NOMO-1 treated with dmso at 0.1 percent for 144 hours (cell line): Measurements from ENCODE around the gene ARMH1.
"Not testable (repeated sequence)": the region's sequence is repeated elsewhere in the genome, so short reads cannot be mapped to it uniquely, and the experiment has no call there.

Source experiments
- DNase-seq: peaks from one replicate; lab custom pipeline; 2025; ENCODE audit not compliant: unreplicated experiment; lab: John Stamatoyannopoulos, UW

ARMH1 gene

DNA sequence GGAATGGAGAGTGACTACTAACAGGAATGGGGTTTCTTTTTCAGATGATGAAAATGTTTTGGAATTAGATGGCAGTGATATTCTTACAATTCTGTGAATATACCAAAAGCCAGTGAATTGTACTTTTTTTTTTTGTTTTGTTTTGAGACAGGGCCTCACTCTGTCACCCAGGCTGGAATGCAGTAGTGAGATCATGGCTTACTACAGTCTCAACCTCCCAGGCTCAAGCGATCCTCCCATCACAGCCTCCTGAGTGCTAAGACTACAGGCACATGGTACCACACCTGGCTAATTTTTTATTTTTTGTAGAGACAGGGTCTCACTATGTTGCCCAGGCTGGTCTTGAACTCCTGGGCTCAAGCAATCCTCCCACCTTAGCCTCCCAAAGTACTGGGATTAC lies 7.8 kb upstream of the ARMH1 start:
- not testable (repeated sequence) for DNase-seq

GRCh38 chr1:44670751-44671640 lies 3.5 kb upstream of the ARMH1 start:
- DNase-seq: no peak

DNA sequence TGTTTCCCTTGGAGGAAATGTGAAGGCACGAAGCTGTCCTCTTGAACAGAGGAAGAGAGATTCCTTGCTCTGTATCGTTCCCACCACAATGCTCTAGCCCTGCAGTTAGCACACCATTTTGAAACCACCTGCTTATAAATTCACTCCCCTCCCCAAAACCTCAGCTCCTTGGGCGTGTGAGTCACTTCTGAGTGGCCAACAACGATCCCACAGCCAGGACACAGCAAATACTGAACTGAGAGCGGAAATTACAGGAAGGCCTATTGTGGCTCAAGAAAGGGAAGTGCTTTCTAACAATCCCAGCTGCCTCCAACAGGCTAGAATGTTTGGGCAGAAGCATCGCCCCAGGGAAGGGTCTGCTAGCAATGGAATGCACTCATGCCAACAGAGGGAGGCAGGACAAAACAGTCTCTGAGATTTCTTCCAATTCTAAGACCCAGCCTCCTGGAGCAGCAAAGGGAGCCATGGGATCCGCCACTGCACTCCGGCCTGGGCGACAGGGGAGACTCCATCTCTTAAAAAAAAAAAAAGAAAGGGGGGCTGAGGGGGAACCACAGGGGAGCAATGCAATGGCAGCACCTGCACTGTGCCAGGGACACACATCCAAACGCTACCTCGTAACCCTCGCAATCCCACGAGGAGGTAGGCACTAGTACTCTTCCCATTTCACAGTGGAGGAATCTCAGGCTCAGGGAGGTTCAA lies 2.1 kb upstream of the ARMH1 start:
- peak; percentile 99 for DNase-seq

DNA sequence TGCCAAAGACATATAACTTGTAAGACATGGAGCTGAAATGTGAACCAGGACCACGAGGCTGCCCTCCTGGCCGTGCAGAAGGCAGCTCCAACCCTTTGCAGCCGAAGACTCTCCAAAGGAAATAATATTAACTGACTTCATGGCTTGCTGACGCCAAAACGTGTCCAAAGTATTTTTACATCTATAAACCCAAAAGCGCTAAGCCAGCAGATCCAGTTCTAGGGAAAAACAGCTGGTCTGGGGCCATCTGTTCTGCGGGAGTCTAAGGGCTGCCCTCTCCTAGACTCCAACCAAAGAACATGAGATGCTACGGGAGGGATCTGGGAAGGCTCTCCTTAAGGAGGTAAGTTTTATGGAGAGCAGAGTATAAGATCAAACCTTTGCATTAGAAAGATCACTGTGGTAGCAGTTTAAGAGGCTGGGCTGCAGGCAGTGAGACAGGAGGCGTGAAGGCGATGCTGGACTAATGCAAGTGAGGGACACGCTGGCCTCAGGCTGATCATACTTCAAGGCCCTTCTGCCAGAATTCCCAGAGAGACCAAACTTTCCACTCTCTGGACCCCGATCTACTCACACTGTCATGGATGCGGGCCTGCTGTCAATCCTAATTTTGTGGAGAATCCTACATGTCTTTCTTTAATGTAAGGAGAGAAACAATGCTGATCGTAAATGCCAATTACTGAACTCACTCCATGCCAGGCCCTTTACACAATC lies 1.4 kb upstream of the ARMH1 start:
- no peak for DNase-seq

DNA sequence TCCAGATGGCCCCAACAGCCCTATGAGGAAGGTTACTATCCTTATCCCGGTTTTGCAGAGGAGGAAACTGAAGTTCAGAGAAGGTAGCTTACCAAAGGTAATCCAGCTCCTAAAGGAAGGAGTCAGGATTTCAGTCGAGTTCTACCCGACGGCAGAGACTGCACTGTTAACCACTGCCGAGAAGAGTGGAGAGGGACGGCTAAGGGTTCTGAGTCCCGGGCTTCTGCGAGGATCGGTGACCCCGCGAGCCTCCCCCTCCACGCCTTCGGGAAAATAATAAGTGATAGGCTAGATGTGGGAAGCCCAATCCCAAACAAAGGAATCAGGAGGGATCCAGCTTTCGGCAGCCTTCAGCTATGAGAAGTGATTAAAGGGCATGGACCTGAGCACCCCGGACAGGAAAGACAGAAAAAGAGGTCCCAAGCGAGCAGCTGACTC lies 820 bp upstream of the ARMH1 start:
- no peak for DNase-seq

DNA sequence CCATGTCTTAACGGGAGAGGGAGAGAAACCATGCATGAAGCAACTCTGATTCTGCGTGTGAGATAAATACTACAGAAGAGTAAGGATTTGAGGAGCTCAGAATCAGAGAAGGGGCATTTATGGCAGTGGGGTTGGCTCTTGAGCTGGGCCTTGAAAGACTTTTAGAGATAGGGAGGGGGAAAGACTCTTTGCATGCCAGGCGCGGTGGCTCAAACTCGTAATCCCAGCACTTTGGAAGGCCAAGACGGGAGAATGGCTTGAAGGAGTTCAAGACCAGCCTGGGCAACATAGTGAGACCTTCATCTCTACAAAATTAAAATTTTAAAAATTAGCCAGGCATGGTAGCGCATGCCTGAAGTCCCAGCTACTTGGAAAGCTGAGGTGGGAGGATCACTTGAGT lies 672 bp downstream of the ARMH1 start:
- no peak for DNase-seq

GRCh38 chr1:44676484-44677200 lies 2.1 kb downstream of the ARMH1 start:
- peak; percentile 90 for DNase-seq

GRCh38 chr1:44677201-44677766 lies 2.8 kb downstream of the ARMH1 start:
- DNase-seq: peak; percentile 66

DNA sequence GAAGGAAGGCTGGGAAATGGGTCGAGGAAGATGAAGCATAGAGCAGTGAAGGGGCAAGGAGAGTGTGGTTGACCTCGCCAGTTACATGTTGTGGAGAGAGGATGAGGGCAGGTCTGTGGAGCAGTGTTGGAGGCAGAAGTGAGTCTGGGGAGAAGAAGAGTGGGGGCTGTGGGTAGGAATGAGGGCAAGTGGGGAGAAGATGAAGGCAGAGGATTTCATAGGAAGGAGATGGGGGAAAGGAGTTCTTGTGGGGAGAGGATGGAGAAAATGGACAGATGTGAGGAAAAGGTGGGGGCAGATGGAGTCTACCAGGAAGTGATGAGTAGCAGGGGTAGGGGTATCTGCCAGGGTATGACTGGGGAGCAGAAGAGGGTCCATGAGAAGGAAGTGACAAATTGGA lies 3.6 kb downstream of the ARMH1 start:
- no peak for DNase-seq

- no peak for DNase-seq
These were observed 4.1 kb downstream of the ARMH1 start for GRCh38 chr1:44678626-44679025.

GRCh38 chr1:44679468-44679867 lies 5.0 kb downstream of the ARMH1 start:
- DNase-seq: no peak

- no peak for DNase-seq
These were observed 7.7 kb downstream of the ARMH1 start for GRCh38 chr1:44681905-44682882.

- peak; percentile 65 for DNase-seq
These were observed 8.4 kb downstream of the ARMH1 start for GRCh38 chr1:44682883-44683265.

DNA sequence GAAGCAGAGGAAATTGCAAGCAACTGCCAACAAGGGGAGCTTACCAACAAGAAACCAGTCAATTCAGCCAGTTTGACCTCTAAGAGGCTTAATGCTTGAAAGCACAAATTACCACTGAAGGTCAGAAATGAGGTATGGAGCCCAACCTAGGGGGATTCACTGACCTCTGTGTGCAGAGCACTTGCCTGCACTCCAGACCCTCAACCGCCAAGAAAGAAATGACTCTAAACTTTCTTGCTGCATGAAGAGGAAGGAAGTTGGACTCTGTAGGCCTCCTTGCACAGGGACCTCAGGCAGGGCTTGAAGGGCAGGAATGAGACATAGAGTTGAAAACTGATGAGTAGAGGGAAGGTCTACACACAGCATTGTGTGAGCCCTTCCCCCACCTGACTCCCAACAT lies 10.0 kb downstream of the ARMH1 start:
- peak; percentile 66 for DNase-seq

- no peak for DNase-seq
These were observed 10.7 kb downstream of the ARMH1 start for GRCh38 chr1:44685218-44685617.

DNA sequence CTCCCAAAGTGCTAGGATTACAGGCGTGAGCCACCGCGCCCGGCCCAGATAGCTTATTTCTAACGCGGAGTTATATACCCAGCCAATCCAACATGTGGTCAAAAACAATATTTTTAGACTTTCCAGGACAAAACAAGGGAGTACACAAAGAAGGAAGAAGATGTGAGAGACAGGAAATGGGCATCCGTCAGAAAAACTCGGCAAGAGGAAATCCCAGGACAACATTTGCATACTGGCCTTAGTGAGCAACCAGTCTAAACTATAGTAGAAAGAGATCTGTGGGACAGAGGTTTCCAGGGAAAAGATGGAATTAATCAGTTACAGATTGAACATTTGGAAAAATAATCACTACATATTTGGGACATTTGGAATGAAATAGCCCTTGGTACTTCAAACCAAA lies 11.4 kb downstream of the ARMH1 start:
- DNase-seq: no peak

DNA sequence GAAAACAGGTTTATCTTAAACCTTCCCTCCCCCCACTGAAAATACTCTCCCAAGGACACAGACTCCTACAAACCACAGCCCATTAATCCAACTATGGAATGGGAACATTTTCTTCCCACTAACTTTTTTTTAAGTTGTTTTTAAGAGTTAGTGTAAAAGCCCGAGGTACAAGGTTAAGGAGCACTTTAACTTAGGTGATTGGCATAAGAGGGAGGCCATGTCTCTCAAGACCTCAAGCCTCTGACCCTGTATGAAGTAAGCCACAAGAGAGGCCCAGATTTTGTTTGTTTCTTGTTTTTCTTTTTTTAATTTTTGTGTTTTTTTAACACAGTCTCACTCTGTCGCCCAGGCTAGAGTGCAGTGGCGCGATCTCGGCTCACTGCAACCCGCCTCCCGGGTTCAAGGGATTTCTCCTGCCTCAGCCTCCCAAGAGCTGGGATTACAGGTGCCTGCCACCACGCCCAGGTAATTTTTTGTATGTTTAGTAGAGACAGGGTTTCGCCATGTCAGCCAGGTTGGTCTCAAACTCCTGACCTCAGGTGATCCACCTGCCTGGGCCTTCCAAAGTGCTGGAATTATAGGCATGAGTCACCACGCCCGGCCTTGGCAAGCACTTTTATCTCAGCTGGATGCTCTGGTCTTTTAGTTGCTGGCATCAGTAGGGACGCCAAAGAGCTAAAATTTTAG lies 14.4 kb downstream of the ARMH1 start:
- no peak for DNase-seq

DNA sequence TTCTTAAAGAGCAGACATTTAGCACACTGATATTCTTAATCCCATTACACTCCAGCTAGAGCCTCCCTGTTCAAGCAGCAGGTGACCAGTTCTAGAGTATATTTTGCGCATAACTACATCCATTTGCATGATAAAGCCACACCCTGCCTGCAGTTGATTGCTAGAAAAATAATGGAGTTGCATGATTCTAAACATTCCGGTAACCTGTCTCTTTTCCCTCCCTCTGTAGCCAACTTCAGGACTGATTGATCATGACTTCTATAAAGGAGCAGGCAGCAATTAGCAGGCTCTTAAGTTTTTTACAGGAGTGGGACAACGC lies 14.9 kb downstream of the ARMH1 start:
- DNase-seq: no peak

DNA sequence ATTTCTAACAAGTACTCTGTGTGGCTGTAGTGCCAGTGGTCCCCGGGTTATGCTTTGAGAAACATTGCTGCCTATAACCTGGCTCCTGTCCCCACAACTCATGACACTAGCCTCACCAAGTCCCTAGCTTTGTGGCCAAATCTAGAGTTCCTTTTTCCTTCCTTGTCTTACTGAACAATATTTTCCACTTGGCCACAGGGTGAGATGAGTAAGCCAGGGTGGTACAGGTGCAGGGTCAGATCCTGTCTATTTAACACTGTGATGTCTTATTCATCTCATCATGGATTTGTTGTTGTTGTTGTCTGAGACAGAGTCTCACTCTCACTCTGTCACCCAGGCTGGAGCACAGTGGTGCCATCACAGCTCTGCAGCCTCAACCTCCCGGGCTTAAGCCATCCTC lies 18.6 kb downstream of the ARMH1 start:
- no peak for DNase-seq
